UCSD-AML1 (cell line): ENCODE measurements around the gene HDLBP.
"Not testable (repeated sequence)": the region's sequence is repeated elsewhere in the genome, so short reads cannot be mapped to it uniquely, and the experiment has no call there.

Experiments used
- DNase-seq: peaks from one replicate; lab custom pipeline; 2025; ENCODE audit not compliant: unreplicated experiment; lab: John Stamatoyannopoulos, UW

HDLBP gene

GRCh38 chr2:241304039-241304670 lies 11.3 kb downstream of the HDLBP start:
- no peak for DNase-seq

DNA sequence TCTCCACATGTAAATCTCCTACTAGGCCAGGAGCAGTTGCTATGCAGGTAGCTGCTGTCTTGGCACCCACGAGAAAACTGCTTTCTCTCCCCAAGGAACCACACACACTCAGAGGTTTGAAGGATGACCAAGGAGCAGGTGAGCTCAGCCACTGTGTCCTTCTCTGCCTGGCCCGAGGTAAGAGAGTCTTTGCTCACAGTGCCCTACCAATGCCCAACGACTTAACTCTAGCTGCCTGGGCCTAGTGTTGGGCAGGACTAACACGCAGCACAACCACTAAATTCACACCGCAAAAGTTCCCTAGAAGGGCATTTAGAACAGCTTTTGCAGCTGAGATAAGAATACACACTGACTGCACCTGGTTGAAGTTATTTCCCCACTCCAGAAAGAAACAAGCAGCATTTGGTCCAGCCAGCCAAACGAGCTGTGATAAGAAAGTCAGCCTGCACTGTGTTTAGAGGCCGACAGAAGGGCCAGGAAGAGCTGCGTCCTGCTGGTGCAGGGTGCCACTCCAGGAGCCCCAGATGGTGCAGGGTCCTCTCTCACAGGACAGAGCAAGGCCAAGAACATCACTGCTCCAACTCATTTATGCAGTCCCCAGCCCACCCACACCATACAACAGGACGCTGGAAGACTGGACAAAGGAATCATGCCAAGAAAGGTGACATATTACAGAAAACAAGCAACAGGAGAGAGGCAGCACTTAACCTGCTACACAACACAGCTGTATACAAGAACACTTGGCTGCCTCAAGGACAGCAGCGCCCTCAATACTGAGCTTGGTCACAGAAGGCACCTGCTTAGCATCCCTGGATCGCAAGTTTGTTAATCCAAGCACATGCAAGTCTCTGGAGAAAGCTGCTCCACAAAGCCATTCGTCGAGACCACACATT lies 12.5 kb downstream of the HDLBP start:
- no peak for DNase-seq

GRCh38 chr2:241302083-241302482 lies 13.4 kb downstream of the HDLBP start:
- DNase-seq, result no peak

- DNase-seq, result no peak
Measured at GRCh38 chr2:241300000-241300399, 15.5 kb downstream of the HDLBP start.

DNA sequence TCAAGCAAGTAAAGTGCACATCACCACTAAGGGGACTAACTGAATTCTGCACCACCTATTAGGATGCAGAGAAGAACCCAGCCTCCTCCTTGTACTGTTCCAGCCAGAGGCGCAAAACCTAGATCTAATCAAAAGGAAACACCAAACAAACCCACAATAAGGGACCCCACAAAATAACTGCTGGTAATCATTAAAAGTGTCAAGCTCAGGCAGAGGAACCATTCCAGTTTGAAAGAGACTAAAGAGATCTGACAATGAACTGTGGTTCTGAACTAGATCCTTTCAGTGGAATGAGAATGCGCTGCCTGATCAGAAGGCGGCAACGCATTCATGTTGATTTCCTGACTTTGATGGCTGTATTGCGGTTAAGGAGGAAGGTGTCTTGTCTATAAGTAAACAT lies 16.8 kb downstream of the HDLBP start:
- DNase-seq, result no peak

DNA sequence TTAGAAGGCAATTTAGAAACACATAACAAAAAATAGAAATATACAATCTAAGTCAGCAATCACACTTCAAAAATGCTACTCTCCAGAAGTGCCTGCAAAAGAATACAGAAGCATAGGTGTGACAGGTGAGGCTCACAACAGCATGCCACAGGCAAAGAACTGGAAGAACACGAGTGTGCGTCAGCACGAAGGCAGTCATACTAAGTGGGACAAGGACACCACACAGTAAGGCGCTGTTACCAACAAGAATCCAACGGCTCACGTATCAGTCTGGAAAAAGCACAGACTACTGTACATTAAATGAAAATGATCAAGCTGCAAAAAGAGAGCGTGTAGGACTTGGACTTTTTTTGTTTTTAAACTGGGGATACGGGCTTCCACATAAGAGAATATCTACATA lies 18.7 kb downstream of the HDLBP start:
- no peak for DNase-seq

- DNase-seq, result no peak
Measured at GRCh38 chr2:241295326-241296095, 20.0 kb downstream of the HDLBP start.

- not testable (repeated sequence) for DNase-seq
Measured at GRCh38 chr2:241293378-241293797, 22.1 kb downstream of the HDLBP start.

DNA sequence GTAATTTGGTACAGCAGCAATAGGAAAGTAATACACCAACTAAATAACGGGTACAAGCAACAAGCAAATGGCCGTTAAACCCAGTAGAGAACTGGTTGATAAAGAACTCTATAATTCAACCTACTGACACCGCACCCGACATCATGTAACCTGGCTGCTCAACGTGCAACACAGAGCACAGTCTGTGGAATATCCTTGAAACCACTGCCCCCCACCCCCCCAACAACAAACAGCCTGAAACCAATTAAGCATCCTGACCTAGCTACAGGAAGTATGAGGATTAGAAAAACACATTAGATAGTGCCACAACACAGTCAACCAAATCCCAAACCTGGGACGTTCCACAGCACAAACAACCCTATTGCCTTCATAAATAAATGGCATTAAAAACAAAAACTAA lies 23.5 kb downstream of the HDLBP start:
- no peak for DNase-seq

GRCh38 chr2:241291153-241291552 lies 24.3 kb downstream of the HDLBP start:
- no peak for DNase-seq

DNA sequence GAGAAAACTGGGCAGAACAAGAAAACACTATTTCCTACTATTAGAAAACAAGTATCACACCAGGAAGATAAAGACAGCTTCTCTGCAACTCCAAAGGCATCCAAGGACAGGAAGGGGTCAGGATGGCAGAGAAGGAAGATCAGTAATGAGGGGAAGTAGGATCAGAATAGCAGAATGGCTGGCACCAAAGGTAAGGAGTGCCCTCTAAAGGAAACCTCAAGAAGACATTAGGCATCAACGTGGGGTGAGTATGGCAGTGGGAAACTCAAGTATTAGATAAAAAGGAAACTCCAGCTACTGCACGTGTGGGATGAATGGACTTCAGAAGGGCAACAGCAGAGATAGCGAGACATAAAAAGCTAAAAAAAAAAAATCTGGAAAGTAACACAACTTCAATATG lies 25.9 kb downstream of the HDLBP start:
- no peak for DNase-seq

DNA sequence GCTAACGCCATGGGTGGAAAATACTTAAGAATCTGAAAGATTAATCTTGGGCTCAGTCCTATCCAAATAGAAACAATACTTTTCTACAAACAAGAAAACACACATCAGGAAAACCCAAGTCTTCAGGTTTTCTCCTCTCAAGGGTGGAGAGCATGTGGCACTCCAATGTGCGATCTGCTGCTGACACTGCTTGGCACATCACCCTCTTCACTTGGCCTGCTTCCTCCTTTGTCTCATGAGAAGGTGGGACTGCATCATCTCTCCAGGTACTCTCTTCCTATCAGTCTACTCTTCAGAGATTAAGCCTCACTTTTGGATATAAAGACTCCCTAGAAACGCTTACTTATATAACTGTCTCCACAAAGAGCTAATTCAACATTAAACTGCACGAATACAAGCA lies 26.4 kb downstream of the HDLBP start:
- no peak for DNase-seq

DNA sequence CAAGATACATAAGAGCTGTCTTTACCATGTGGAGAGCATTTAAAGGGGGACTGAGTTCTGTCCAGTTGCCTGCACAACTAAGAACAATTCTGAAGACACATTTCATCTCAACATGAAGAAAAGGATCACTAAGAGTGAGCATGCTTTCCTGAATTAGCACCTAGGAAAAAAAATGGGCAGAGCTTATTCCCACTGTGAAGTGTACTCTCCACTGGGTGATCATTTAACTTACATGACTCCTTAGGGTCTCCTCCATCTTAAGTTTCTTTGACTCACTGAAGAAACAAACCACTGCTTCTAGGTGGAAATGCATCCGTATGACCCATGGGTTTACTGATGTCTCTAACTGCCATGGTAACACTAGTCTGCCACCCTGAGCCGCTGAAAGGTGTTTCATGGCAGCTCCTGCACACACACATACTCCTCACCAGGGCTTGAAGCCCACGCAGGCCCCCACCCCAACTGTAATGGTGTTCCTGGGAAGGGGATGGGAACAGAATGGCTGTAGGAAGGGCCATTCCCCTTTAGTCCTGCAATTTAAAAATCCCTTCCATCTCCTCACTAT lies 27.1 kb downstream of the HDLBP start:
- no peak for DNase-seq

GRCh38 chr2:241286348-241287090 lies 29.0 kb downstream of the HDLBP start:
- no peak for DNase-seq

DNA sequence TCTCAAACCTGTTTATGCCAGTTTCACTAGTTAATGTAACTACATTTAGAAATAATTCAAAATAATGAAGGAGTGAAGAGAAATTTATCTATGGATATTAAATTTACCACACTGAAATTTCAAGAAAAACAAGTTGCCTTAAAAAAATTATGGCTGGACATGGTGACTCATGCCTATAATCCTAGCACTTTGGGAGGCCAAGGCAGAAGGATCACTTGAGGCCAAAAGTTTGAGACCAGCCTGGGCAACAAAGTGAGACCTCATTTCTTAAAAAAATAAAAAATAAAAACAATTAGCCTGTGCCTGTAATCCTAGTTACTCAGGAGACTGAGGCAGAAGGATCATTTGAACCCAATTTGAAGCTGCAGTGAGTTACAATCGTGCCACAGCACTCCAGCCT lies 29.9 kb downstream of the HDLBP start:
- DNase-seq, result no peak

- DNase-seq, result no peak
Measured at GRCh38 chr2:241282555-241282954, 32.9 kb downstream of the HDLBP start.

GRCh38 chr2:241280291-241280690 lies 35.2 kb downstream of the HDLBP start:
- DNase-seq, result no peak

DNA sequence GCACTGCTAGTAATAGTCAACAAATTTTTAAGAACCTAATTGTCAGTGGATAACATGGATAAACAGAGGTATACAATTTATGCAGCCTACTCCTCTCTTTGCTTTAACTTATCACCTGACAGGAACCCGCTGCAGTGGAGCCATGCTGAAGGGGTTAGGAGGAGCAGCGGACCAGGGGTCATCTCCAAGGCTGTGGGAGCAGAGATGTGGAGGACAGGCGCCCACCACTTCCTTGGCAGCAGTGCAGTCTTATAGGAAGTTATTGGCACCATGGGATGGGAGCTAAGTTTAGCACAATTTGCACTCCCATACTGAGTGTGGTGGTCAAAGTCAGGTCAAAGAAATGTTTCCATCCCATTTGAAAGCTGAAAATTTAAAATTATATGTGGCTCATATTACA lies 35.6 kb downstream of the HDLBP start:
- no peak for DNase-seq

DNA sequence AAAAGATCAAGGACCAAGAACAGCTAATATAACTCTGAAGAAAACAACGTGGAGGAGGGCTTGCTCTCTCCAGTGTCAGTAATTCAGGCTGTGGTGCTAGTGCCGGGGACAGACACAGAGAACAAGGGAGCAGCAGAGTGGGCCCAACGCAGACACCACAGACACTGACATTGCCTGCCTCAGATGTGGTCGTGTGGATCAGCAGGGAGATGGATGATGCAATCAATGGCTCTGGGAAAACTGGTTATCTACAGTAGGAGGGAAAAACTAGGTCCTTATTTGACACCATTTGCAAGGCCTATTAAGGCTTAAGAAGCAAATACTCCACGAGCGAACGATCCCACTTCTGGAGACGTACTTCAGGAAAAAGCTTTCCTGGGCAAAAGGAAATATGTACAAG lies 36.1 kb downstream of the HDLBP start:
- no peak for DNase-seq

- DNase-seq, result not testable (repeated sequence)
Measured at GRCh38 chr2:241278306-241278705, 37.2 kb downstream of the HDLBP start.

- DNase-seq, result no peak
Measured at GRCh38 chr2:241275910-241276309, 39.6 kb downstream of the HDLBP start.
